Uterus (tissue), 4 donors: ENCODE data around the gene PLCH2. TPM values are rescaled to one million over a fixed set of nuclear protein-coding genes. Genes with fewer than 3 reads are reported as not detected.

ENCODE experiments used
- DNase-seq, 2 donors: peaks; one replicate each; pipeline ENCODE4 v3.0.0-alpha.2; 2019 to 2020
- H3K27ac ChIP-seq, 2 donors: fragments of 200-600 bp; sonication (generic); 1 replicate in 1 of 2; 2 replicates in 1 of 2; pipeline ENCODE4 v1.5.1; 2016 to 2018
- H3K27me3 ChIP-seq, 2 donors: fragments of 200-600 bp; sonication (generic); one replicate each; pipeline ENCODE4 v1.5.1; 2018 to 2019; ENCODE audit warnings: control low read depth in 1 of 2
- H3K36me3 ChIP-seq, 2 donors: fragments of 200-600 bp; sonication (generic); one replicate each; pipeline ENCODE4 v1.5.1; 2019; ENCODE audit warnings: control low read depth in 1 of 2
- H3K4me1 ChIP-seq, 2 donors: fragments of 200-600 bp; sonication (generic); one replicate each; pipeline ENCODE4 v1.5.1; 2018 to 2019; ENCODE audit warnings: control low read depth in 1 of 2
- H3K4me3 ChIP-seq, 2 donors: fragments of 200-600 bp; sonication (generic); 1 replicate in 1 of 2; 2 replicates in 1 of 2; pipeline ENCODE4 v1.5.1; 2018 to 2019; ENCODE audit warnings: mild to moderate bottlenecking in 1 of 2
- H3K9me3 ChIP-seq, 2 donors: fragments of 200-600 bp; sonication (generic); one replicate each; pipeline ENCODE4 v1.5.1; 2019; ENCODE audit warnings: control low read depth in 1 of 2
- POLR2A ChIP-seq, 2 donors: fragments of 450-650 bp; IDR thresholded peaks; one replicate each; pipeline ENCODE4 v1.6.1; 2016; ENCODE audit warnings: antibody characterized with exemption in 2 of 2, mild to moderate bottlenecking in 1 of 2, moderate library complexity in 1 of 2
- intact Hi-C: fragments of 100-400 bp; cut with DNase I; formaldehyde crosslinking; loops from one replicate; pipeline ENCODE4 v1.15.1; 2023; ENCODE audit warnings: low total_unique reads
- total RNA-seq, 4 donors: library from RNA; depleted of rRNA in 3 of 4; stranded (reverse); fragments of >200 nt in 3 of 4; gene quantifications; one replicate each; pipeline versions ENCODE4 v1.1.0 to v1.2.4, GENCODE V29; 2014 to 2023
- TF ChIP-seq, protein P1 (sequence below), 4 experiments: fragments of 200-600 bp in 2 of 4; fragments of 450-650 bp in 2 of 4; sonication (generic) in 2 of 4; IDR thresholded peaks; one replicate each; pipeline ENCODE4 v1.5.1; 2016 to 2019; ENCODE audit warnings: antibody characterized with exemption in 4 of 4, mild to moderate bottlenecking in 2 of 4, moderate library complexity in 1 of 4
- donor health status: DM: yes; HTN: yes; CAD: no.

PLCH2 gene
- total RNA-seq, 4 donors from 2014 or later, result 0.21 to 3.0 TPM; not detected in 2

DNA sequence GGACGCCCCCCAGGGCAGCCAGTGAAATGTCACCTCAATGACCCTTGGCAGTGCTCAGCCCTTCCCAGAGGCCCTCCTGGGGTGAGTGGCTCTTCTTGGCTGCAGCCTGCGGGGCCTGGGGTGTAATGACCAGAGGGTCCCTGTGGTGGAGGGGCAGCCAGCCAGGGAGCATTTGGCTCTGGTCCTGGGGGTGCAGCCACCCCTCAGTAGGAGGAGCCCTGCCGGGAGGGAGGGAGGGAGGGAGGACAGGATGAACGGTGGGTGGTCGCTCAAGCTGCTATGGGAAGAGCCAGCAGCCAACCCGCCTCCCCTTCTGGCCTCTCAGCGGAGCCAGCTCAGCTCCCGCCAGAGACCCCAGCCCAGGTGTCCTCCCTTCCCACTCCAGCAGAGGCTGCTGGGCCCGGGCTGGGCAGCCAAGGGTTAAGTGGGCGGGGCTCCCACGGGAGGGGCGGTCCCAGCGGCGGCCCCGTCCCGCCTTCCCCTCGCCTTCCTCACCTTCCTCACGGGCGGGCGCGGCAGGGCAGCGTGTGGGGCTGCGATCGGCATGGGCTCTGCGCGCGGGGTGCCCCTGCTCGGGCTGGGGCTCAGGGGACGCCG is 9.0 kb upstream of the PLCH2 start:
- Histone ChIP-seq H3K36me3 (no peaks in the 10 kb centered on the region), H3K4me1 (no peaks in the 10 kb centered on the region), H3K4me3 (no peak overlapping the region), H3K27me3 (peaks cover 7 to 12% of the 10 kb centered on the region in 2 donors), H3K9me3 (no peaks in the 10 kb centered on the region), H3K27ac (no peak overlapping the region)
- DNase-seq, result no peak
- TF ChIP-seq, protein P1, sequence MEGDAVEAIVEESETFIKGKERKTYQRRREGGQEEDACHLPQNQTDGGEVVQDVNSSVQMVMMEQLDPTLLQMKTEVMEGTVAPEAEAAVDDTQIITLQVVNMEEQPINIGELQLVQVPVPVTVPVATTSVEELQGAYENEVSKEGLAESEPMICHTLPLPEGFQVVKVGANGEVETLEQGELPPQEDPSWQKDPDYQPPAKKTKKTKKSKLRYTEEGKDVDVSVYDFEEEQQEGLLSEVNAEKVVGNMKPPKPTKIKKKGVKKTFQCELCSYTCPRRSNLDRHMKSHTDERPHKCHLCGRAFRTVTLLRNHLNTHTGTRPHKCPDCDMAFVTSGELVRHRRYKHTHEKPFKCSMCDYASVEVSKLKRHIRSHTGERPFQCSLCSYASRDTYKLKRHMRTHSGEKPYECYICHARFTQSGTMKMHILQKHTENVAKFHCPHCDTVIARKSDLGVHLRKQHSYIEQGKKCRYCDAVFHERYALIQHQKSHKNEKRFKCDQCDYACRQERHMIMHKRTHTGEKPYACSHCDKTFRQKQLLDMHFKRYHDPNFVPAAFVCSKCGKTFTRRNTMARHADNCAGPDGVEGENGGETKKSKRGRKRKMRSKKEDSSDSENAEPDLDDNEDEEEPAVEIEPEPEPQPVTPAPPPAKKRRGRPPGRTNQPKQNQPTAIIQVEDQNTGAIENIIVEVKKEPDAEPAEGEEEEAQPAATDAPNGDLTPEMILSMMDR (IDR thresholded peaks at IDR 0.05), result no peak
- no peak for TF ChIP-seq POLR2A (IDR thresholded peaks at IDR 0.05)
- intact Hi-C loops, result no loop called here

DNA sequence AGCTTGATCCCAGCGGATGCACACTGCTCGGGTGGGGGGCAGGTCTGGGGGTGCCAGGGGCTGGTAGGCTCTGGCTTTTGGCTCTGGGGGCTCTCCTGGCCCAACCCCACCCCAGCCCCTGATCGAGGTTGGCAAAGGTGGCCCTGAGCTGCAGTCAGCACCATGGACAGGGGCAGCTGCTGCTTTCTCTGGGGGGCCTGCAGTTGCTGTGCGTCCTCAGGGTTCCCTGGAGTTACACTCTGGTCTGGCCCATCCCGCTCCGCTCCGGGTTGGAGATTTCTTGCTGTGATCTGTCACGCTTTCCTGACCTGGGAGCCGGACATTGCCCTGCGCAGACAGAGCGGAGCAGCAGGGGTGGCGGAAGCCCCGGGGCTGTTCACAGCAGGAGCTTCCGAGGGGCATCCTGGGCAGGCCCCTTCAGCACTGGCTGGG is 8.0 kb upstream of the PLCH2 start:
- Histone ChIP-seq H3K4me1 (no peaks in the 10 kb centered on the region), H3K27ac (no peak overlapping the region), H3K9me3 (no peaks in the 10 kb centered on the region), H3K27me3 (peaks cover 7 to 12% of the 10 kb centered on the region in 2 donors), H3K36me3 (no peaks in the 10 kb centered on the region), H3K4me3 (no peak overlapping the region)
- intact Hi-C loops, result no loop called here
- no peak for DNase-seq
- no peak for TF ChIP-seq POLR2A (IDR thresholded peaks at IDR 0.05)
- TF ChIP-seq, protein P1 (IDR thresholded peaks at IDR 0.05), result no peak

DNA sequence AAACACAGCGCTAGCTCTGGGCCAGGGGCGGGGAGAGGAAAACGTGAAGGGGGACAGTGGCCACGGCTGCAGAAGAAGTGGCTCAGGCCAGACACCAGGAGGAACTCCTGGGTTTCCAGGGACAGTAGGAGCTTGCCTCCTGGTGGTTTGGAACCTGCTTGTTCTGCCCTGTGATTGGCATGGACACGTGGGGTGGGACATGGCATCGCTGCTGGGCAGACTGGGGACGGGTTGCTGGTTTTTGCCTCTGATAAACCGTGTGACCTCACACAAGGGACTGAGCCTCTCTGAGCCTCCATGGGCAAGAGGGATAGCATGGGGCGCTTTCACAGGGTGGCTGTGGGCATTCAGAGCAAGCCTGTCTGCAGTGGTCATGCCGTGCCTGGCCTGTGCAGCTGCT is 7.5 kb upstream of the PLCH2 start:
- H3K27ac ChIP-seq, result no peak overlapping the region
- H3K27me3 ChIP-seq, result peaks cover 7 to 12% of the 10 kb centered on the region in 2 donors
- TF ChIP-seq, protein P1 (IDR thresholded peaks at IDR 0.05), result no peak
- no peak for TF ChIP-seq POLR2A (IDR thresholded peaks at IDR 0.05)
- DNase-seq, result no peak
- intact Hi-C loops, result no loop called here
- H3K36me3 ChIP-seq, result no peaks in the 10 kb centered on the region
- no peaks in the 10 kb centered on the region for H3K9me3 ChIP-seq
- H3K4me3 ChIP-seq, result no peak overlapping the region
- no peaks in the 10 kb centered on the region for H3K4me1 ChIP-seq

DNA sequence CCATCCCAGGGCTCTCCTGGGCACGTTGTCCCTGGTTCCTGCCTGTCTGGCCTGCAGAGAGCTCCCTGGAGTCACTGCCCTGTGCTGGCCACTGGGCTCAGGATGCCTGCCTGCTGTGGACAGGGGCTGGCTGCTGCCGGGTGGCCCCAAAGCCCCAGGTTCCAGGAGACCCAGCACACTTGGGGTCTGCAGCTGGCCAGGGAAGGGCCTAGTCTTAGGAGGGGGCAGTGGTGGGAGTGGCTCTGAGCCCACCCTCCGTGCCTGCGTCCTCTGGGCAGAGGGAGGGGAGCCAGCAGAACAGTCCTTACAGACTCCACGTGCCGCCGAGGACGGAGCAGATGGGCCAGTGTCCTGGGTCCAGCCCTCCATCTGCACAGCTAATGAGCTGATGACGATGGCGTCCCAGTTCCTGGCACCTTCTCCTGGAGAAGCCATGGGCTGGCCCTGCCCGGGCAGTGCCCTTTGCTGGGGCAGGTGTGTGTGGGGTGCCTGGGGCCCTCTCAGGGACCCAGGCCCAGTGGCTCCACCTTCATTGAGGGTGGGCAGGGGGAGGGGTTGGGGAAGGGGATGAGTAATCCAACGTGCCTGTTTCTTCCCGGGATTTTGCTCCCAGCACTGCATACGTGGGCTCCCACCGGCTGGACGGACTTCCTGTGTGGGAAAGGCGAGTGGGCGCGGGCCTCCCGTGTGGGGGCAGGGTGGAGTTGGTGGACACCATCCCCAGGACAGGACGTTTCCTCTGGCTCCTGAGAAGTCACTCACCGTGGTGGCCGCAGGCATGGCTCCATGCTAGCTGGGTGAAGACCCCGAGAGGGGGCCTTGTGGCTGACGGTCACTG is 6.8 kb upstream of the PLCH2 start:
- Histone ChIP-seq H3K27me3 (peaks cover 7 to 12% of the 10 kb centered on the region in 2 donors), H3K36me3 (no peaks in the 10 kb centered on the region), H3K4me3 (no peak overlapping the region), H3K9me3 (no peaks in the 10 kb centered on the region), H3K27ac (no peak overlapping the region), H3K4me1 (no peaks in the 10 kb centered on the region)
- no peak for DNase-seq
- intact Hi-C loops, result no loop called here
- TF ChIP-seq, protein P1 (IDR thresholded peaks at IDR 0.05), result no peak
- no peak for TF ChIP-seq POLR2A (IDR thresholded peaks at IDR 0.05)
